HG02571 (cell line): ENCODE results near the gene SF3A2.

Source experiments
- ATAC-seq: cut with Tn5 transposase; IDR thresholded peaks from one replicate; pipeline ENCODE4 v1.9.1; 2021; ENCODE audit warnings: mild to moderate bottlenecking, moderate library complexity; ENCODE audit not compliant: unreplicated experiment

SF3A2 gene

DNA sequence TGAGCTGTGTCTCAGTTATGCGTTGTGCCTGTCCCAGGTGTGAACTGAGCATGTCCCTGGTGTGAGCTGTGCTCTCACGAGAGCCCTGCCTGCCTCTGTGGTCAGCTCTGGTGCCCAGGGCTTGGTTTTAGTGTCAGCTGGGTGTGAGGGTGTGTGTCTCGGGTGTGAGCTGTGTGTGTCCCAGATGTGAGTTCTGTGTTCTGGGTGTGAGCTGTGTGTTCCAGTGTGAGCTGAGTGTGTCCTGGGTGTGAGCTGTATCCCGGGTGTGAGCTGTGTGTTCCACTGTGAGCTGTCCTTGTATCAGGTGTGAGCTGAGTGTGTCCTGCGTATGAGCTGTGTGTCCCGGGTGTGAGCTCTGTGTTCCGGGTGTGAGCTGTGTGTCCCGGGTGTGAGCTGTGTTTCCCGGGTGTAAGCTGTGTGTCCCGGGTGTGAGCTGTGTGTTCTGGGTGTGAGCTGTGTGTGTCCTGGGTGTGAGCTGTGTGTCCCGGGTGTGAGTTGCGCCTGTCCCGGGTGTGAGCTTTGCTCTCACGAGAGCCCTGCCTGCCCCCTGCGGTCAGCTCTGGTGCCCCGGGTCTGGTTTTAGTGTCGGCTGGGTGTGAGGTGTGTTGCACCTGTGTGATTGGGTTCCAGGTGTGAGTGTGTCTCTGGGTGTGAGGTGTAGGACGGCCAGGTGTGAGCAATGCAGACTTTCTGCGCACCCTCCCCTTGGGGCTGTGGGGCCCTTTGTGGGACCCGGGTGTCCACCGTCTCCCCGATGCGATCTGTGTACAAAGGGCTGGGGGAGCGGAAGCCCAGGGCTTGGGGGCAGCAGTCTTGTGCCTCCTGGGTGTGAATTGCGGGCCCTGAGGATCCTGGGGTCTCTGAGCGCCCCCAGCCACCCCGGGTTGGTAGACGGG lies 52.4 kb downstream of the SF3A2 start:
- no peak for ATAC-seq

DNA sequence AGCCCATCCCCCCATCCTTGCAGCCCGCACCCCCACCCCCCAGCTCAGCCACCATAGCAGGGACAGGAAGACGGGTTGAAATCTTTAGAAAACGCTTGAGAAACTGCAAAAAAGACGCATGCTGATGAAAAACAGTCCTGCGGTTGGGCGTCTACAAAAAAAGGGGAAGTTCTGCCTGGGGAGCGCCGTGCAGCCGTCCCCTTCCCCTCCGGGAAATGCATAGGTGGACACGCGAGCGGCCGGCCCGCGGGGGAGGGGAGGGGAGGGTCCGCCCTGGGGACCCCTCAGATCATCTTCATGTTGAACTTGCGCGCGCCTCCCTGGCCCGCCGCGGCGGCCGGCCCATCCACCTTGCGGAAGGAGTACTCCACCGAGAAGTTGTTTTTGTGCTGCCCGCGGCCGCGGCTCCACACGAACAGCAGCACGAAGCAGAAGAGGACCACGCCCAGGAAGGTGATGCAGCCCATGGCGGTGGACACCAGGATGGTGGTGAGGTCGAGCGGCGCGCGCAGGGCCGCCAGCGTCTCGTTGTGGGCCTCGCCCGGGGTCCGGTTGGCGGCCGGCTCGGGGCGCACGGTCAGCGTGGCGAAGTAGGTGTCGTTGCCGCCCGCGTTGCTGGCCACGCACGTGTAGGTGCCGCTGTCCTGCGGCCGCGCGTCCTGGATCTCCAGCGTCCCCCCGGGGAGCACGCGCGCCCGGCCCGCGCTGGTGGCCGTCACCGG lies 53.3 kb downstream of the SF3A2 start:
- no peak for ATAC-seq

DNA sequence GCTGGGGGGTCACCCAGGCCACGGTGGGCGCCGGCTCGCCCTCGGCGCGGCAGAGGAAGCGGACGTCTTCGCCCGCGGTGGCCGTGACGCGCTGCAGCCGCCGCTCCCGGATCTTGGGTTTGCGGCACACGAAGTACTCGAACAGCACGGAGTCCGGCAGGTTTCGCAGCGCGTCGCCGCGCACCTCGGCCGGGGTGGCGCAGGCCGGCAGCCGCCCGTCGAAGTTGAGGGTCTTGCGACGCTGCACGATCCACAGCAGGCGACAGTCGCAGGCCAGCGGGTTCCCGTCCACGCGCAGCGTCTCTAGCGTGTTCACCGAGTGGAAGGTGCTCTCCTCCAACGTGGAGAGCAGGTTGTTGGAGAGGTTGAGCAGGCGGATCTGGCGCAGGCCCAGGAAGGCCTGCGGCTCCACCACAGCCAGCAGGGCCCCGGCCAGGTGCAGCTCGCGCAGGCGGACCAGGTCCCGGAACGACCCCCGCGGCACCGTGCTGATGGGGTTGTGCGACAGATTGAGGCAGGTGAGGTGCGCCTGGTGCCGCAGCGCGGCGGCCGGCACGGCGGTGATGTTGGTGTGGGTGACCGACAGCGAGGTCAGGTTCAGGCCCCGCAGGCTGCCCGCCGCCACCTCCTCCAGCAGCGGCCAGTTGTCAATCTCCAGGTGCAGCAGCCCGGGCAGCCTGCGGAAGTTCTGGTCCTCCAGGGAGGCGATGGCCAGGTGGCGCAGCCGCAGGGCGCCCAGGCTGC lies 54.0 kb downstream of the SF3A2 start:
- ATAC-seq, result no peak

DNA sequence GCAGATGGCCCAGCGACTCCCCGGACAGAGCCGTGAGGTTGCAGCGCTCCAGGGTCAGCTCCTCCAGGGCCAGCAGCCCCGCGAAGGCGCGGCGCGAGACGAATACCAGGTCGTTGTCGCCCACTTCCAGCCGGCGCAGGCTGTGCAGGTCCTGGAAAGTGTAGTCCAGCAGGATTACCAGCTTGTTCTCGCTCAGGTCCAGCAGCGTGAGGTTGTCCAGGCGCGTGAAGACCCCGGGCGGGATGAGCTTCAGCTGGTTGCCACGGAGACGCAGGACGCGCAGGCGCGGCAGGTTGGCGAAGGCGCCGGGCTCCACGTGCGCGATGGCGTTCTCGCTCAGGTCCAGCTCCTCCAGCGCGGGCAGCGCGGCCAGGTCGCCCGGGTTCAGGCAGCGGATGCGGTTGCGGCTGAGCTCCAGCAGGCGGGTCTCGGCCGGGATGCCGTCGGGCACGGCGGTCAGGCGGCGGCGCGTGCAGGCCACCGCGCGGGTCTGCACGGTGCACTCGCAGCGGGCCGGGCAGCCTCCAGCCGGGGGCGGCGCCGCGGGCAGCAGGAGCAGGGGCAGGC lies 54.6 kb downstream of the SF3A2 start:
- ATAC-seq, result no peak

DNA sequence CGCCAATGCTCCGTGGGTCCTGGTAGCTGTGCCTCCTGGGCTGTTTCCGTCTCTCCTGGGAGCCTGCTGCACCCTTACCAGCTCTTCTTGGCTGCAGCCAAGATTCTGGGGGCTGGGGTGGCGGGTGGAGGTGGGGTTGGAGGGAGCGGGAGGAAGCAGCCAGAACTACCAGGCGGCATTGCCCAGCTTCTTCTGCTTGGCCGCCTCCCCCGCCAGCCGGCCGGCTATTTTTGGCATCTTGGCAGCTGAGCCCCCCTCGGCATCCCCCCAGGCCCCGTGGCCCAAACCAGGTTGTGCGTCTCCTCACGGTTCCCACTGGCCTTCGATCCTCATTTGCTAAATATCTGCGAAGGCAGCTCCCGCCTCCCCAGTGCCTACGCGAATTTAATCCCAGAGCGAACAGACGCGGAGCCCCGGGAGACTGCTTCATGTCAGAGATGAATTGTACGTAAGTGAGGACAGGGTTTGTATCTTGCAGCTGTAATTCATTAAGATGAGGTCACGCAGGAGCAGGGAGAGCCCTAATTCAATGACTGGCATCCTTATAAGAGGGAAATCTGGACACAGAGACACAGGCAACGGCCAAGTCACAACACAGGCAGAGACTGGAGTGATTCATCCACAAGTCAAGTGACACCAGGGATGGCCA lies 58.2 kb downstream of the SF3A2 start:
- no peak for ATAC-seq

DNA sequence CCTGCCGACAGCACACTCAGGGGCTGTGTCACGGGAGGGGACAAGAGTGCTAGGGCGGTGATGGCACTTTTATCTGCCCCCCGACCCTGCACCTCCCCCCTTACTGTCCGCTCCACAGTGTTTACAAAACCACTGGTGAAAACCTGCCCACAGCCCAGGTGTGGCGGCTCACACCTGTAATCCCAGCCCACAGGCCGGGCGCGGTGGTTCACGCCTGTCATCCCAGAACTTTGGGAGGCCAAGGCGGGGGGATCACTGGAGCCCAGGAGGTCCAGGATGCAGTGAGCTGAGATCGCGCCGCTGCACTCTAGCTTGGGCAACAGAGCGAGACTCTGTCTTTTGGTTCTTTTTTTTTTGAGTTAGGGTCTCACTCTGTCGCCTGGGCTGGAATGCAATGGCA lies 59.5 kb downstream of the SF3A2 start:
- ATAC-seq, result no peak
